GM12864 (cell line): ENCODE measurements around the gene RSPH3.

Experiments used
- DNase-seq: peaks from one replicate; pipeline ENCODE4 v3.0.0-alpha.2; 2011; ENCODE audit warnings: low read depth
- H3K4me3 ChIP-seq: 2 replicates; pipeline ENCODE4 v1.5.1; 2011; ENCODE audit warnings: mild to moderate bottlenecking, low read depth, low read length, control low read depth
- TF ChIP-seq, protein P1 (sequence below): IDR thresholded peaks from 2 replicates; pipeline ENCODE4 v1.5.1; 2011; ENCODE audit warnings: low read depth, mild to moderate bottlenecking, moderate library complexity, low read length, control low read depth, inconsistent platforms; ENCODE audit errors: missing control alignments

RSPH3 gene

DNA sequence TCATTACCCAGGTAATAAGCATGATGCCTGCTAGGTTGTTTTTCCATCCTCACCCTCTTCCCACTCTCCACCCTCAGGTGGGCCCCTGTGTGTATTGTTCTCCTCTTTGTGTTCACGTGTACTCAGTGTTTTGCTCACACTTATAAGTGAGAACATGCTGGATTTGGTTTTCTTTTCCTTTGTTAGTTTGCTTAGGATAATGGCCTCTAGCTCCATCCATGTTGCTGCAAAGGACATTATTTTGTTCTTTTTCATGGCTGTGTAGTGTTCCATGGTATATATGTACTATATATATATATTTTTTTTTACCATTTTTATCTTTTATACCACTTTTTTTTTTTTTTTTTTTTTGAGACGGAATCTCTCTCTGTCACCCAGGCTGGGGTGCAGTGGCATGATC is 71.9 kb downstream of the RSPH3 start:
- no peak for DNase-seq
- TF ChIP-seq, protein P1, sequence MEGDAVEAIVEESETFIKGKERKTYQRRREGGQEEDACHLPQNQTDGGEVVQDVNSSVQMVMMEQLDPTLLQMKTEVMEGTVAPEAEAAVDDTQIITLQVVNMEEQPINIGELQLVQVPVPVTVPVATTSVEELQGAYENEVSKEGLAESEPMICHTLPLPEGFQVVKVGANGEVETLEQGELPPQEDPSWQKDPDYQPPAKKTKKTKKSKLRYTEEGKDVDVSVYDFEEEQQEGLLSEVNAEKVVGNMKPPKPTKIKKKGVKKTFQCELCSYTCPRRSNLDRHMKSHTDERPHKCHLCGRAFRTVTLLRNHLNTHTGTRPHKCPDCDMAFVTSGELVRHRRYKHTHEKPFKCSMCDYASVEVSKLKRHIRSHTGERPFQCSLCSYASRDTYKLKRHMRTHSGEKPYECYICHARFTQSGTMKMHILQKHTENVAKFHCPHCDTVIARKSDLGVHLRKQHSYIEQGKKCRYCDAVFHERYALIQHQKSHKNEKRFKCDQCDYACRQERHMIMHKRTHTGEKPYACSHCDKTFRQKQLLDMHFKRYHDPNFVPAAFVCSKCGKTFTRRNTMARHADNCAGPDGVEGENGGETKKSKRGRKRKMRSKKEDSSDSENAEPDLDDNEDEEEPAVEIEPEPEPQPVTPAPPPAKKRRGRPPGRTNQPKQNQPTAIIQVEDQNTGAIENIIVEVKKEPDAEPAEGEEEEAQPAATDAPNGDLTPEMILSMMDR, result no peak
- no peak overlapping the region for H3K4me3 ChIP-seq

DNA sequence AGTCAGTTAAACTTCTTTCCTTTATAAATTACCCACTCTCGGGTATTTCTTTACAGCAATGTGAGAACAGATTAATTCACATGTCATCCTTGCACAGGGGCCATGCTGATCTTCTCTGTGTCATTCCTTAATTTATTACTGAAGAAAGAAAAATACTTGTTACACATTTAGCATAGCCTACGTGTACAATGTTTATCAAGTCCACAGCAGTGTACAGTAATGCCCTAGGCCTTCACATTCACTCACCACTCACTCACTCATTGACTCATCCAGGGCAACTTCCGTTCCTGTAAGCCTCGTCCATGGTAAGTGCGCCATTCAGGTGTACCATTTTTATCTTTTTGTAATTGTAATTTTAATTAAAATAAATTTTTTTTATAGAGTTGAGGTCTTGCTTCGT is 73.6 kb downstream of the RSPH3 start:
- no peak for DNase-seq
- no peak overlapping the region for H3K4me3 ChIP-seq
- TF ChIP-seq, protein P1, result no peak

DNA sequence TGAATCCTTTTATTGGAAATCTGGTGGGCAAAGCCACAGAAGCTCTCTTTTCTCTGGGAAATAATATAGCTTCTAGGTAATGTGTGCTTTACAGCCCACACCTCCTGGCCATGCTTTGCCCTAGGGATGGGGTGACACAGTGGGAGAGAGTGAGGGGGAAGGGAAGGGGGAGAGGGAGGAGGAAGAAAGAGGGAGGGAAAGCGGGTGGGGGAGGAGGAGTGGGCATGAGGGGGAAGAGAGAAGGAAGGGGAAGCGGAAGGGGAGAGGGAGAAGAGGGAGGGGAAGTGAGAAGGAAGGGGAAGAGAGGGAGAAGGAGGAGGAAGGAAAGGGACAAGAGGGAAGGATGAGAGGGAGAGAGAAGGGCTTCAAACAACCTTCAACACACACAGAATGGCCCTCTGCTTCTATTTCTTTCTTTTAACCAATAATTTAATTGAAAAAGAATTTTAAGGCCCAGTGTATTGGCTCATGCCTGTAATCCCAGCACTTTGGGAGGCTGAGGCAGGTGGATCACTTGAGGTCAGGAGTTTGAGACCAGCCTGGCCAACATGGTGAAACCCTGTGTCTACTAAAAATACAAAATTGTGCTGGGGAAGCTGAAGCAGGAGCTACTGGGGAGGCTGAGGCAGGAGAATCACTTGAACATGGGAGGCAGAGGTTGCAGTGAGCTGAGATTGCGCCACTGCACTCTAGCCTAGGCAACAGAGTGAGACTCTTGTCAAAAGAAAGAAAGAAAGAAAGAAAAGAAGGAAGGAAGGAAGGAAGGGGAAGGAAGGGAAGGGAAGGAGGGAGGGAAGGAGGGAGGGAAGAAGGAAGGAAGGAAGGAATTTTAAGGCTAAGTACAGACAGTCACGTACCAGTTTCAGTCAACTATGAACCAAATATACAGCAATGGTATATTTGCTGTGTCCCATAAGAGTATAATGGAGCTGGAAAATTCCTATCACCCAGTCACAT is 75.2 kb downstream of the RSPH3 start:
- TF ChIP-seq, protein P1, result no peak
- no peak for DNase-seq
- no peak overlapping the region for H3K4me3 ChIP-seq

DNA sequence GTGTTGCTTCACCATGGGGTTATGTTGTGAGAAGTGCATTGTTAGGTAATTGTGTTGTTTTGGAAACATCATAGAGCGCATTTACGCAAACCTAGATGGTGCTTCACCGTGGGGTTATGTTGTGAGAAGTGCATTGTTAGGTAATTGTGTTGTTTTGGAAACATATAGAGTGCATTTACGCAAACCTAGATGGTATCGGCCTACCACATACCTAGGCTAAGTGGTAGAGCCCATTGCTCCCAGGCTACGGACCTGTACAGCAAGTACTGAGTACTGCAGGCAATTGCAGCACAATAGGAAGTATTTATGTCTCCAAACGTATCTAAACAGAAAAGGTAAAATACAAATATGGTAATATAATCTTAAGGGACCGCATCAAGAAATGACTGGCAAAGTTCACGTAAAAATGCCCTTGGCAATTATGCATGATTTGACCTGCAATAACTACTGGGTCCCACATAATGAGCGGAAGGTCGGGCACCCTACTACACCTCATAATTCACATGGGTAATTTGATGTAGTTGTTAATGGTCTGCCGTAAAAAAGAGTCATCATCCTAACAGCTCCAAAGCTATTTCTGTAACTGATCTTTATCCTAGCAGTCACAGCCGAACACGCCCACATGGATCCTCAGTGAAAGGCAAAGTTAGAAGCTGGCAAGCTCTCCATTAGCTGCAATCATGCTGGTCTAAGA is 76.0 kb downstream of the RSPH3 start:
- TF ChIP-seq, protein P1, result no peak
- no peak overlapping the region for H3K4me3 ChIP-seq
- no peak for DNase-seq
